Activated CD8-positive, alpha-beta T cell treated with anti-CD3 and anti-CD28 coated beads for 36 hours (primary cell): ENCODE results near the gene YIPF7. TPM values are rescaled to one million over a fixed set of nuclear protein-coding genes. Genes with fewer than 3 reads are reported as not detected.

Experiments used
- ATAC-seq: fragments of 200-7000 bp; cut with Tn5 transposase; one replicate; pipeline ENCODE4 v1.10.0; 2021; ENCODE audit warnings: mild to moderate bottlenecking, moderate library complexity
- CTCF ChIA-PET: fragments of 350-600 bp; sonication (Branson Sonifier 250); formaldehyde crosslinking; loops from one replicate; lab custom pipeline; 2021; ENCODE audit warnings: antibody characterized with exemption; lab: Charles Lee
- POLR2A ChIA-PET: fragments of 350-600 bp; sonication (Branson Sonifier 250); formaldehyde crosslinking; loops from one replicate; lab custom pipeline; 2021; ENCODE audit warnings: antibody characterized with exemption; lab: Charles Lee
- DNase-seq: peaks from one replicate; pipeline ENCODE4 v3.0.0-alpha.2; 2020
- H3K27ac Mint-ChIP-seq: one replicate; pipeline ENCODE4 v1.8.0; 2021; ENCODE audit warnings: mild to moderate bottlenecking, mixed read lengths
- H3K27me3 Mint-ChIP-seq: one replicate; pipeline ENCODE4 v1.8.0; 2021; ENCODE audit warnings: mixed read lengths
- H3K36me3 Mint-ChIP-seq: one replicate; pipeline ENCODE4 v1.8.0; 2021; ENCODE audit warnings: low read depth, mixed read lengths
- H3K4me1 Mint-ChIP-seq: one replicate; pipeline ENCODE4 v1.8.0; 2021; ENCODE audit warnings: low read depth, mixed read lengths
- H3K4me3 Mint-ChIP-seq: one replicate; pipeline ENCODE4 v1.8.0; 2021; ENCODE audit warnings: mild to moderate bottlenecking, moderate library complexity, mixed read lengths
- H3K9me3 Mint-ChIP-seq: one replicate; pipeline ENCODE4 v1.8.0; 2021; ENCODE audit warnings: mixed read lengths
- intact Hi-C: fragments of 100-400 bp; cut with micrococcal nuclease; formaldehyde crosslinking; loops from one replicate; pipeline ENCODE4 v1.10.0; 2022
- total RNA-seq, 2 experiments: library from RNA; stranded (reverse); gene quantifications; one replicate each; pipeline ENCODE4 v1.2.3, GENCODE V29; 2021
- TF ChIP-seq, protein P1 (sequence below): fragments of 200-600 bp; IDR thresholded peaks from one replicate; pipeline ENCODE4 v1.8.0; 2022; ENCODE audit warnings: antibody characterized with exemption, mild to moderate bottlenecking

The YIPF7 gene
- total RNA-seq, 2 experiments from 2014 or later, result not detected

GRCh38 chr4:44660396-44660795 is 9.0 kb upstream of the YIPF7 start:
- ATAC-seq (no peak), DNase-seq (no peak)
- peaks cover 3% of the 10 kb centered on the region for H3K27me3 Mint-ChIP-seq
- no peak overlapping the region for H3K27ac Mint-ChIP-seq
- CTCF ChIA-PET, result no interaction called here
- TF ChIP-seq, protein P1, sequence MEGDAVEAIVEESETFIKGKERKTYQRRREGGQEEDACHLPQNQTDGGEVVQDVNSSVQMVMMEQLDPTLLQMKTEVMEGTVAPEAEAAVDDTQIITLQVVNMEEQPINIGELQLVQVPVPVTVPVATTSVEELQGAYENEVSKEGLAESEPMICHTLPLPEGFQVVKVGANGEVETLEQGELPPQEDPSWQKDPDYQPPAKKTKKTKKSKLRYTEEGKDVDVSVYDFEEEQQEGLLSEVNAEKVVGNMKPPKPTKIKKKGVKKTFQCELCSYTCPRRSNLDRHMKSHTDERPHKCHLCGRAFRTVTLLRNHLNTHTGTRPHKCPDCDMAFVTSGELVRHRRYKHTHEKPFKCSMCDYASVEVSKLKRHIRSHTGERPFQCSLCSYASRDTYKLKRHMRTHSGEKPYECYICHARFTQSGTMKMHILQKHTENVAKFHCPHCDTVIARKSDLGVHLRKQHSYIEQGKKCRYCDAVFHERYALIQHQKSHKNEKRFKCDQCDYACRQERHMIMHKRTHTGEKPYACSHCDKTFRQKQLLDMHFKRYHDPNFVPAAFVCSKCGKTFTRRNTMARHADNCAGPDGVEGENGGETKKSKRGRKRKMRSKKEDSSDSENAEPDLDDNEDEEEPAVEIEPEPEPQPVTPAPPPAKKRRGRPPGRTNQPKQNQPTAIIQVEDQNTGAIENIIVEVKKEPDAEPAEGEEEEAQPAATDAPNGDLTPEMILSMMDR, result no peak
- H3K9me3 Mint-ChIP-seq, result no peaks in the 10 kb centered on the region
- intact Hi-C loops, result no loop called here
- no peaks in the 10 kb centered on the region for H3K36me3 Mint-ChIP-seq
- no peak overlapping the region for H3K4me3 Mint-ChIP-seq
- POLR2A ChIA-PET, result no interaction called here
- H3K4me1 Mint-ChIP-seq, result no peaks in the 10 kb centered on the region

DNA sequence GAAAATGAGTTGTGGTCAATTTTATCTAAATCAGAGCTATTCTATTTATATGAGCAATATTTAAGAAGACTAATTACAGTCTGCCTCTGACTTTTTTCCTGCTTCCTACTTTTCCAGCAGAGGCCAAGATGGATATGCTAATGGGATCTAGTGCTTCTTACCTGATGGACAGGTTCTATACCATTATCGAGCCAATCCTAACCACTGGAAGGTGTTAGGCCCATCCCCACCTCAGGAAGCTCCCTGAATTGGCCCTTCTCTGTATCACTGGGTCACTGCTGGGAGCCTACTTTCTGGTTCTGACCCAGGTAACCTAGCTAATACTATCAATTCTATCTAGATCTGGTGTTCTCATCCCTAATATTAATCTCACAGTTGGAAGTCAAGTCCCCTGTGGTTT is 577 bp upstream of the YIPF7 start:
- Mint-ChIP-seq H3K27ac (no peak overlapping the region), H3K27me3 (peaks cover 7% of the 10 kb centered on the region), H3K4me1 (no peaks in the 10 kb centered on the region), H3K9me3 (no peaks in the 10 kb centered on the region), H3K36me3 (no peaks in the 10 kb centered on the region), H3K4me3 (no peak overlapping the region)
- ChIA-PET CTCF (no interaction called here), POLR2A (no interaction called here)
- ATAC-seq (no peak), DNase-seq (no peak)
- TF ChIP-seq, protein P1, result no peak
- intact Hi-C loops, result no loop called here

GRCh38 chr4:44646151-44646550 is 5.3 kb downstream of the YIPF7 start:
- H3K36me3 Mint-ChIP-seq, result no peaks in the 10 kb centered on the region
- CTCF ChIA-PET, result no interaction called here
- DNase-seq, result no peak
- no peaks in the 10 kb centered on the region for H3K4me1 Mint-ChIP-seq
- H3K27ac Mint-ChIP-seq, result no peak overlapping the region
- peaks cover 2% of the 10 kb centered on the region for H3K27me3 Mint-ChIP-seq
- H3K4me3 Mint-ChIP-seq, result no peak overlapping the region
- ATAC-seq, result no peak
- intact Hi-C loops, result no loop called here
- TF ChIP-seq, protein P1, result no peak
- H3K9me3 Mint-ChIP-seq, result peaks cover 13% of the 10 kb centered on the region
- POLR2A ChIA-PET, result no interaction called here

DNA sequence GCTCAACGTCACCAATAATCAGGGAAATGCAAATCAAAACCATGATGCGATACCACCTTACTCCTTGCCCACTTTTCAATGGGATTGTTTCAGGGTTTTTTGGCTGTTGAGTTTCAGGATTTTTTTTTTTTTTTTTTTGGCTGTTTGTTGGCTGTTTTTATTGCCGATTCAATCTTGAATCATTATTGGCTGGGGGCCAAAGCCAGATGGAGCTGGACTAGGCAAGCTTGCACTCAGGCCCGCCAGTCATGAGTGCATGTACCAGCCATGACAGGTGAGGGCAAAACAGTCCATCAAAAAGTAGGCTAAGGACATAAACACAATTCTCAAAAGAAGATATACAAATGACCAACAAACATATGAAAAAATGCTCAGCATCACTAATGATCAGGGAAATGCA is 13.3 kb downstream of the YIPF7 start:
- ATAC-seq (no peak), DNase-seq (no peak)
- intact Hi-C loops, result no loop called here
- Mint-ChIP-seq H3K4me3 (no peak overlapping the region), H3K36me3 (no peaks in the 10 kb centered on the region), H3K27ac (no peak overlapping the region), H3K27me3 (peaks cover 7% of the 10 kb centered on the region), H3K9me3 (peaks cover 5% of the 10 kb centered on the region), H3K4me1 (no peaks in the 10 kb centered on the region)
- ChIA-PET CTCF (no interaction called here), POLR2A (no interaction called here)
- TF ChIP-seq, protein P1, result no peak

DNA sequence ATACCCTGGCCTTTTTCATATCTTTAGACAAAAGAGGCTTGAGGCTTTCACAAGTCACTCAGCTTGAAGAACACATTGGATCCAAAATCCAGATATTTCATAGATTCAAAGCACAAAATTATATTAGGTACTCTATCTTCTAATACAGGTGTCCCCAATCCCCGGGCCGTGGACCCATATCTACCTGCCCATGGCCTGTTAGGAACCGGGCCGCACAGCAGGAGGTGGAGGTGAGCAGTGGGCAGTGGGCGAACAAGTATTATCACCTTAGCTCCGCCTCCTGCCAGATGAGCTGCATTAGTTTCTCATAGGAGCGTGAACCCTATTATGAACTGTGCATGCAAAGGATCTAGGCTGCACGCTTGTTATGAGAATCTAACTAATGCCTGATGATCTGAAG is 18.7 kb downstream of the YIPF7 start:
- no peaks in the 10 kb centered on the region for H3K9me3 Mint-ChIP-seq
- no peak for DNase-seq
- intact Hi-C loops, result no loop called here
- no peaks in the 10 kb centered on the region for H3K36me3 Mint-ChIP-seq
- no peak for ATAC-seq
- ChIA-PET CTCF (interaction anchor here (1.2 kb wide), 1 partner anchor 1501 kb away, joined by 3 read pairs; no protein-coding TSS in a partner anchor), POLR2A (no interaction called here)
- H3K27ac Mint-ChIP-seq, result no peak overlapping the region
- TF ChIP-seq, protein P1, result no peak
- no peak overlapping the region for H3K4me3 Mint-ChIP-seq
- peaks cover 7% of the 10 kb centered on the region for H3K27me3 Mint-ChIP-seq
- peaks cover 2% of the 10 kb centered on the region for H3K4me1 Mint-ChIP-seq
